ENCODE measurements around the gene ARMC7.

- no peak for TF ChIP-seq CTCF (IDR thresholded peaks at IDR 0.05)
- no peak for TF ChIP-seq POLR2A (IDR thresholded peaks at IDR 0.05)
- no peak for TF ChIP-seq EP300 (IDR thresholded peaks at IDR 0.05)
- no peak for TF ChIP-seq POLR2AphosphoS5 (IDR thresholded peaks at IDR 0.05)
These were observed 15.0 kb downstream of the ARMC7 start for GRCh38 chr17:75124819-75125162.

Data from sigmoid colon (tissue), 4 donors.